Spleen (tissue), 7 donors: ENCODE measurements around the gene KLHDC3.

Experiments used
- POLR2A ChIP-seq, 3 donors: fragments of 450-650 bp; IDR thresholded peaks; one replicate each; pipeline ENCODE4 v1.5.1; 2017; ENCODE audit warnings: antibody characterized with exemption in 3 of 3, mild to moderate bottlenecking in 1 of 3
- POLR2AphosphoS5 ChIP-seq, 3 donors: sonication (generic); formaldehyde crosslinking; IDR thresholded peaks; one replicate each; pipeline ENCODE4 v1.5.1; 2017; ENCODE audit warnings: antibody characterized with exemption in 3 of 3
- TF ChIP-seq, protein P1 (sequence below), 11 experiments: fragments of 200-600 bp in 7 of 11; fragments of 450-650 bp in 4 of 11; sonication (generic) in 4 of 11; IDR thresholded peaks in 8 of 11; conservative IDR thresholded peaks in 3 of 11; 1 replicate in 7 of 11; 2 replicates in 4 of 11; pipeline versions ENCODE4 v1.4.0 to v1.8.0; 2016 to 2021; ENCODE audit warnings: antibody characterized with exemption in 11 of 11, inconsistent platforms in 4 of 11, mild to moderate bottlenecking in 1 of 11
- donor health status: DM: no; HTN: no; CAD: no; lungs with moderate emphysema.
- donor health status: DM: no; HTN: no; CAD: no.
- donor health status: DM: no; HTN: no; CAD: no.

DNA sequence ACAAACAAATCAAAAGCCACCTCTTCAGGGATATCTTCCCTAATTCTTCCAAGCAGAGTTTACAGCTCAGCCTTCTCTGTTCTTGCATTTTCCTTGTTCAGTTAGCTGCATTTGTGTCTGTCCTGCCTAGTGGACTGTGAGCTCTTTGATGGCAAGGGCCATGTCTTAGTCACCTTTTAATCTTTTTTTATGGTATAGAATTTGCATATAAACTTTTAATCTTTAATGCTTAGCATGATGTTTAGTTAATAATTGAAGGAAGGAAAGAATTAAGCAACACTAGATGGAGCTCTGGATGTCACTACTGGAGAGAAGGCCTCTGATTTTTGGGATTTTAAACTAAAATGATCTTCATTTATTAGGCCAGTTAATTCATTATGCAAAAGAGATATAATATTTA lies 17.5 kb upstream of the KLHDC3 start:
- TF ChIP-seq POLR2A (IDR thresholded peaks at IDR 0.05): no peak
- TF ChIP-seq, protein P1, sequence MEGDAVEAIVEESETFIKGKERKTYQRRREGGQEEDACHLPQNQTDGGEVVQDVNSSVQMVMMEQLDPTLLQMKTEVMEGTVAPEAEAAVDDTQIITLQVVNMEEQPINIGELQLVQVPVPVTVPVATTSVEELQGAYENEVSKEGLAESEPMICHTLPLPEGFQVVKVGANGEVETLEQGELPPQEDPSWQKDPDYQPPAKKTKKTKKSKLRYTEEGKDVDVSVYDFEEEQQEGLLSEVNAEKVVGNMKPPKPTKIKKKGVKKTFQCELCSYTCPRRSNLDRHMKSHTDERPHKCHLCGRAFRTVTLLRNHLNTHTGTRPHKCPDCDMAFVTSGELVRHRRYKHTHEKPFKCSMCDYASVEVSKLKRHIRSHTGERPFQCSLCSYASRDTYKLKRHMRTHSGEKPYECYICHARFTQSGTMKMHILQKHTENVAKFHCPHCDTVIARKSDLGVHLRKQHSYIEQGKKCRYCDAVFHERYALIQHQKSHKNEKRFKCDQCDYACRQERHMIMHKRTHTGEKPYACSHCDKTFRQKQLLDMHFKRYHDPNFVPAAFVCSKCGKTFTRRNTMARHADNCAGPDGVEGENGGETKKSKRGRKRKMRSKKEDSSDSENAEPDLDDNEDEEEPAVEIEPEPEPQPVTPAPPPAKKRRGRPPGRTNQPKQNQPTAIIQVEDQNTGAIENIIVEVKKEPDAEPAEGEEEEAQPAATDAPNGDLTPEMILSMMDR (IDR thresholded peaks at IDR 0.05 in 8 of 11, conservative IDR thresholded peaks at IDR 0.05 in 3 of 11): no peak
- TF ChIP-seq POLR2AphosphoS5 (IDR thresholded peaks at IDR 0.05): no peak
